Hepatic stellate cell (primary cell): Measurements from ENCODE around the gene ATP7A.
A peak's percentile ranks its signal among the peaks of the same experiment; 100 is the strongest.
"Not testable (repeated sequence)": the region's sequence is repeated elsewhere in the genome, so short reads cannot be mapped to it uniquely, and the experiment has no call there.

Source experiments
- DNase-seq: peaks from one replicate; pipeline ENCODE4 v3.0.0; 2011; ENCODE audit warnings: low spot score

Gene ATP7A

GRCh38 chrX:77910108-77910840 is at the start of gene ATP7A:
TSS of gene ATP7A (plus strand) at chrX:77910693. CDS start at chrX:77971642, 60,949 bp downstream.
- peak; percentile 82 for DNase-seq

- DNase-seq, result no peak
Measured at GRCh38 chrX:77875372-77875771, 35.1 kb upstream of the ATP7A start.

- DNase-seq, result not testable (repeated sequence)
Measured at GRCh38 chrX:77881418-77881817, 29.1 kb upstream of the ATP7A start.

GRCh38 chrX:77892887-77893286 is 17.6 kb upstream of the ATP7A start:
- DNase-seq, result no peak

GRCh38 chrX:77893713-77894112 is 16.8 kb upstream of the ATP7A start:
- no peak for DNase-seq

- DNase-seq, result peak; percentile 82
Measured at GRCh38 chrX:77894921-77895886, 15.3 kb upstream of the ATP7A start, which contains the start of gene MAGT1. TSS of gene MAGT1 (minus strand) at chrX:77895435. CDS start at chrX:77895410, 25 bp downstream.

GRCh38 chrX:77899081-77899828 is 11.2 kb upstream of the ATP7A start, which contains the start of gene COX7B:
TSS of gene COX7B (plus strand) at chrX:77899468. CDS start at chrX:77899554, 86 bp downstream.
- peak; percentile 72 for DNase-seq

- no peak for DNase-seq
Measured at GRCh38 chrX:77900688-77901087, 9.8 kb upstream of the ATP7A start.

- DNase-seq, result no peak
Measured at GRCh38 chrX:77901506-77901905, 9.0 kb upstream of the ATP7A start.

GRCh38 chrX:77917294-77917933 is 6.9 kb downstream of the ATP7A start:
- DNase-seq, result no peak

GRCh38 chrX:77918568-77918967 is 8.1 kb downstream of the ATP7A start:
- DNase-seq, result no peak

- not testable (repeated sequence) for DNase-seq
Measured at GRCh38 chrX:77919370-77919769, 8.9 kb downstream of the ATP7A start.

- no peak for DNase-seq
Measured at GRCh38 chrX:77922787-77923186, 12.3 kb downstream of the ATP7A start.

GRCh38 chrX:77924320-77924859 is 13.9 kb downstream of the ATP7A start:
- DNase-seq, result no peak

- no peak for DNase-seq
Measured at GRCh38 chrX:77925764-77926163, 15.3 kb downstream of the ATP7A start.

- DNase-seq, result no peak
Measured at GRCh38 chrX:77930581-77930980, 20.1 kb downstream of the ATP7A start.

- DNase-seq, result no peak
Measured at GRCh38 chrX:77935886-77936285, 25.4 kb downstream of the ATP7A start.

GRCh38 chrX:77936299-77936698 is 25.8 kb downstream of the ATP7A start:
- no peak for DNase-seq

- DNase-seq, result no peak
Measured at GRCh38 chrX:77937291-77937690, 26.8 kb downstream of the ATP7A start.

GRCh38 chrX:77938083-77938680 is 27.7 kb downstream of the ATP7A start:
- DNase-seq, result no peak

- not testable (repeated sequence) for DNase-seq
Measured at GRCh38 chrX:77945031-77945430, 34.5 kb downstream of the ATP7A start.
